ENCODE measurements around the gene ARHGAP18. TPM values are rescaled to one million over a fixed set of nuclear protein-coding genes. Genes with fewer than 3 reads are reported as not detected.

The ARHGAP18 gene
- total RNA-seq, 1 experiment from 2014 or later, result 30.4 TPM

DNA sequence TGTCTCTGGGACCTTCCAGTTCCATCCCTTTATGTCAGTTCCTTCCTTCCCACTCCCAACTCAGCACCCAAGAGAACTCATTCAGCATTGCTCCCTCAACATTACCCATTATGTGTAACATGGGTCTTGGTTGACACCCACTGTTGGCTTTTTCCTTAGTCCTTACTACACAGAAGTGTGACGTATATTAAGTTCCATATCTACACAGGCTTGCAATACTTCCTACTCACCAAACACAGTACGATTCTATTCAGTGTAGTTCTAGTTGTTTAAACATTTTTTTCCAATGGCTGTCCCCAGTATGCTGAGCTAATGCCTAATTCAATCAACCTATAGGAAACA, 37.7 kb downstream of the ARHGAP18 start:
- no peak for DNase-seq (ENCODE audit: low read depth)

DNA sequence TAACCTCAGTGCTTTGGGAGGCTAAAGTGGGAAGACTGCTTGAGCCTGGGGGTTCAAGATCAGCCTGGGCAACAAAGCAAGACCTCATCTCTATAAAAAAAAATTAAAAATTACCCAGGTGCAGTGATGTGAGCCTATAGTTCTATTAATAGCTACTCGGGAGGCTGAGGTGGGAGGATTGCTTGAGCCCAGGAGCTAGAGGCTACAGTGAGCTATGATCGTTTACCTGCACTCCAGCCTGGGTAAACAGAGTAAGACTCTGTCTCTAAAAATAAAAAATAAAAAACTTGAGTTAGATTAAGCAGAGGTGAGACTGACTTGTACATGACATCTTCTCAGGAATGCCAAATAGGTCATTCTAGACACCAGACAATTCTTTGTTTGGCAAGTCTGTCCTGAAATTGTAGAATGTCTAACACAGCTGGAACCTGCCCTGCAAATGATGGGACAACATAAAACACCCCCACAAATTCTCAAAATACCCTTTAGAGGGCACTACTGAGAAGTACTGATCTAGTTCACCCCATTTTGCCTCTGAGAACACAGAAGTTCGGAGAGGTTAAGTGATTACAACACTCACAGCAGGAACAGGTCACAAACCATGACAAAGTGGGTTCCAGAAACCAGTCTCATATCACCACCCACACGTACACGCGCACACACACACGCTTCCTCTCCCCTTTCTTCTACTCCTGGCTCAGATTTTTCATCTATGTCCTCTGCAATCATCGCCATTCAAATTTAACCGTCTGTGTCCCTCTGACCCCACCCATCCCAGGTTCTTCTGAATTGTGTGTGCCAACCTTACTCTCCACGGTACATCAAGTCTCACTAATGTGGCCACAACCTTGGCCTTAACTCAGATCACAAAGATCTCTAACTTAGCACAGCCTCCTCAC, 38.3 kb downstream of the ARHGAP18 start:
- peak; percentile 23 for DNase-seq (ENCODE audit: low read depth)

DNA sequence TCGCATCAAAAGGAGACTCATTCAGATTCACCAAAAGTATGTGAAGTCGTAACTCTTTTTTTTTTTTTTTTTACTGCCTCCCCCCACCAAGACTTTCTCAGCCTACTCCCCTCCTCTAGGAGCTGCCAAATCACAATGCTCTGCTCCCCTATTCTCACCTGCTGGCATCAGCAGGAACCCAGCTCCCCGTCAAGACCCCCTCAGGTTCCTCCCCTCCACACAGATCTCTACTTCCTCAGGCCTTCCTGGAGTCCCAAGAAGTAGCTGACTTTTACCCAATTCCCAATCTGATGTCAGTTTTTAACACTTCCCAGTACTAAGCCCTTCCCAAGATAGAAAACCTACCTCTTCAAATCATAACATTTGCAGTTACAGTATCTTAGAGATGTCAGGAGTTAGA, 39.3 kb downstream of the ARHGAP18 start:
- DNase-seq (ENCODE audit: low read depth), result no peak

- DNase-seq (ENCODE audit: low read depth), result peak; percentile 28
Observed at GRCh38 chr6:129667621-129668020, 42.4 kb downstream of the ARHGAP18 start.

GRCh38 chr6:129667034-129667433, 42.9 kb downstream of the ARHGAP18 start:
- DNase-seq (ENCODE audit: low read depth), result no peak

DNA sequence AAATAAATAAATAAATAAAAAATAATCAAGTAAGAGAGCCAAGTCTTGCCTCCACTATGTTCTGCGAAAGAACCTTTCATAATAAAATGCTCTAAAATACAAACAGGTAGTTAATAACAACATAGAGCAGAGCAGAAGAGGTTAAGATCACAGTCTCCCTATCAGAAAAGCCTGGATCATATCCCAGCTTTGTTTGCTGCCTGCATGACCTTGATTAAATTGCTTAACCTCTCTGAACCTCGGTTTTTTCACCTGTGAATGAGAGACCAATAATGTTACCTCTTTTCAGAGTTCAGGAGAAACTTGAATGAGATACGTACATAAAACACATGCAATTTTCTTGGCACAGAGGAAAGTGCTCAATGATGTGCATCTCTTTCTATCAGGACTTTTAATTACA, 44.4 kb downstream of the ARHGAP18 start:
- DNase-seq (ENCODE audit: low read depth), result no peak

DNA sequence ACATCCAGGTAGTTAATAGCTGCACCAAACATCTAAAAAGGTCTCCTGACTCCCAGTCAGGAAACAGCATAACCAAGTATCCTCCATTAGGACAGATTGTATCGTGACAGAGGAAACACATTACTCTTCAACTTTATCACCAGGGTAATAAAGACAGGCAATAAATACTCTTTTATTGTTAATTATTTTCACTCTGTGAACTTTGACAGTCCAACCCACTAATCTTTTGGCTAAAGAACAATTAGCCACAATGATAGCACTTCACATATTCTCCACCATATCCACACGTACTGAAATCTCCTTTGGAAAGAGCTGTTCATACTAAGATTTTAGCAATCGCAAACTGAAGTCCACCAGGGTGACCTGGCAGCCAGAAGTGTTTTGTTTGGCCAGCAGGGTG, 46.4 kb downstream of the ARHGAP18 start:
- DNase-seq (ENCODE audit: low read depth), result no peak

DNA sequence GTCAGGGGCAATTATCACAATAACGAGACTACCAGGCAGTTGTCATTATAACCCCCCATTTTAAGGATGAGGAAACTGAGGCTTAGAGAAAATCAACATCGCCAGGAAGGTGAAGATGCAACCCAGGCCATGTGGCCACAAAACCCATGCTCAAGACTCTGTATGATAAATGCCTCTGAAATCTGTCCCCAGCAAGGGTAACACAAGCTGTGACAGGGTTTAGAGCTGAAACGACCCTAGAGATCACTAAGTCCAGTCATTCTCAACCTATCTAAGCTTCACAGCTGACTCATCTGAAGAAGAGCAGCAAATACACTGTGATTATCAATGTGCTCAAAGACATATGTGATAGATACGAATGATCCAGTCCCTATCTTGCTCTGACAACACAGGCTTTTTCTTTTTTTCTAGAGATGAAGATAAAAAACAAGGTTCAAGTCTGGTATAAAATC, 47.0 kb downstream of the ARHGAP18 start:
- DNase-seq (ENCODE audit: low read depth), result no peak

DNA sequence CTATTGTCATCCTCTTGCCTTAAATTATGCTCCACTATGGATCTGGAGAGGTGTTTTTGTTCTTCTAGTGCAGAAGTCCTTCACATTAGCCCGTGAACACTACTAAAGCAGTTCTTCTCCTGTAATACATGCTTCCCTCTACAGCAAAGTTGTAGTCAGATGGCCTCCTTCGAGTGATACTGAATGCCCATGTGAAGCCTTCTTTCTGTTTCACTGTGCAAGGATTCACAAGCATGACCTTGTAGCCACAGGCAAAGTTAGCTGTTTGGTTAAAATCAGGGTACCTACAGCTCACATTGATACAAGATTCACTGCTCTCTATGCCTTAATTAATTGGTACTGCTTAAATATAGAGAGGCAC, 47.6 kb downstream of the ARHGAP18 start:
- DNase-seq (ENCODE audit: low read depth), result no peak

- DNase-seq (ENCODE audit: low read depth), result no peak
Observed at GRCh38 chr6:129661536-129662405, 48.2 kb downstream of the ARHGAP18 start.

GRCh38 chr6:129660346-129660676, 49.7 kb downstream of the ARHGAP18 start:
- DNase-seq (ENCODE audit: low read depth), result no peak

- no peak for DNase-seq (ENCODE audit: low read depth)
Observed at GRCh38 chr6:129659590-129660345, 50.2 kb downstream of the ARHGAP18 start.

- no peak for DNase-seq (ENCODE audit: low read depth)
Observed at GRCh38 chr6:129659167-129659566, 50.8 kb downstream of the ARHGAP18 start.

- no peak for DNase-seq (ENCODE audit: low read depth)
Observed at GRCh38 chr6:129657483-129657882, 52.5 kb downstream of the ARHGAP18 start.

DNA sequence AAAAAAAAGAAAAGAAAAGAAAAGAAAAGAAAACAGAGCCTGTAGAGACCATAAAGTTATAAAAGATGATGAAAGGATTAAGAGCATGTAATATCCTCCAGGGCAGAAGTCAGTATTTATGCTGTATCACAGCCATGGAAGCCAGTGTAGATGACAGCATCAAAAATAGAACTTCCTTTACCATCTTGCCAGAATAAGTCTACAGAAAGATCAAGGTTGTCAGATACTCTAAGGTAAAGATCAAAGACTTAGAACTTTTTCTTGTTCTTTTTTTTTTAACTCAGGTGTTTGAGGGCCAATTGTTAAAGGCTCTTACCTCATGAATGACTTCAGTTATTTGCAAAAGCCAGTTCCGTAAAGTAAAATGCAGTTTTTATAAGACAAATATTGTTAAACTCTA, 54.6 kb downstream of the ARHGAP18 start:
- DNase-seq (ENCODE audit: low read depth), result no peak

DNA sequence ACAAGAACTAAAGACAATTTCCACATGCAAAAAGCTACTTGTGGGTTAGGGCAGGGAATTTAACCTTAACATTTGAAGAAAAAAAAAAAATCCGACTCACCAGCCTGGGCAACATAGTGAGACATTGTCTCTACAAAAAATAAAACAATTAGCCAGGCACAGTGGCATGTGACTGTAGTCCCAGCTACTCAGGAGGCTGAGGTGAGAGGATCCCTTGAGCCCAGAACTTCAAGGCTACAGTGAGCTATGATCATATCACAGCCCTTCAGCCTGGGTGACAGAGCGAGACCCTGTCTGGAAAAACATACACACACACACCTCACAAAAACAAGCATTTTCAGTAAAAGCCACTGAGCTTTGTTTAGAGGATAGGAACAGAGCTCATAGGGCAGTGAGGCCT, 56.2 kb downstream of the ARHGAP18 start:
- no peak for DNase-seq (ENCODE audit: low read depth)

DNA sequence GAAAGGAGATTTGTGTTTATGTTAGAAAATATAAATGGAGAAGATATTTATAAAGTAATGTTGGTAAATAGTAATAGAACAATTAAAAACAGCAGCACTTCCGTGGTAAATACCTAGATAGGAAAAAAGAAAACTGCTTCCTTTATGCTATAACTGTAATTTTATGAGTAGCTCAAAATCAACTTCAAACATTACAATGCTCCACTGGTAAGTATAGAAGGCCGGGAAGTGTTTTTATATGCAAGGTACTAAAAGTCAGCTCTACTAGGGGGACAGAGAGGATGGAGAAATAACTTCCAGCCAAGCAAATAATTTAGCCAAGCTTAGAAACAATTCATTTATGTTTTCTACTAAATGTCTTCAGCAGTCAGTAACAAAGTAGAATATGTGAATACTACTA, 56.7 kb downstream of the ARHGAP18 start:
- no peak for DNase-seq (ENCODE audit: low read depth)

DNA sequence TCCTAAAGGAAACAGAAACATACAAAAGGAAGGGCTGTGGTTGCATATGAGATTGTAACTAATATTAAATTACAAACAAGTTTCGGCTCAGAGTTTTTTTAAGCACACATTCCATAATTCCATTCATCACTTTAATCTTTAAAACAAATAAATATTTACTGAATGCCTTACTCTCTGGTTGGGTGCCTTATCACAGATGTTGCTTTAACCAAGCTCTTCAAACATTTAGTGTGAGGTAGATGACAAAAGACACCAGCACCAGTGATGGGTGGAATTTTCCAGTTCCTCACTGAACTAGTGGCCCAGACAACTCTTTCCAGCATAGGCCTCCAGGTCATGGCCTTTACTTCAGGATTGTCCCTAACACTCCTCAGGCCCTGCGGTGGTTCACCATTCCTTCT, 58.7 kb downstream of the ARHGAP18 start:
- no peak for DNase-seq (ENCODE audit: low read depth)

DNA sequence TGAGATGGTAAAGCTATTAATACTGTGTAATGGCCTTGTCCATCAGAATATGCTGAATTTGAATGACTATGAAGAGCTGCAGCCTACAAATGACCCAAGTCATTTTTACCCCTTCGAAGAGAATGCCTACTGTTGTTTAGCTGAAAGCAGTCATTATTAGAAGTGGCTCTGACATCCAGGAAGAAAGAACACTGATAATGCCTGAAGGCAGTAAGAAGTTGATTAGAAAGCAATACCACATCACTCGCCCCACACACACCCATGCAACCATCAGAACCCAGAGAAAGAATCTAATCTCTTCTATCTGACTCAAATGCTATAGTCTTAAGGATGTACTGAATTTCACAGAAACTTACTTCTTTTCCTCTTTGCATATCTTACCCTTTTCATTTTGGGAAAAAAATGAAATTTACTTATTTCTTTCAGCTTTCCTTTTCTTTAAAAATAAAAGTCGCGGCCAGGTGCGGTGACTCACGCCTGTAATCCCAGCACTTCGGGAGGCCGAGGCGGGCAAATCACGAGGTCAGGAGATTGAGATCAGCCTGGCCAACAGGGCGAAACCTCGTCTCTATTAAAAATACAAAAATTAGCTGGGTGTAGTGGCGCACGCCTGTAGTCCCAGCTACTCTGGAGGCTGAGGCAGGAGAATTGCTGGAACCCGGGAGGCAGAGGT, 61.0 kb downstream of the ARHGAP18 start:
- DNase-seq (ENCODE audit: low read depth), result no peak

- no peak for DNase-seq (ENCODE audit: low read depth)
Observed at GRCh38 chr6:129647044-129647443, 62.9 kb downstream of the ARHGAP18 start.

- DNase-seq (ENCODE audit: low read depth), result no peak
Observed at GRCh38 chr6:129646642-129647041, 63.3 kb downstream of the ARHGAP18 start.
